Measurements from ENCODE around the gene DMXL1.

DNA sequence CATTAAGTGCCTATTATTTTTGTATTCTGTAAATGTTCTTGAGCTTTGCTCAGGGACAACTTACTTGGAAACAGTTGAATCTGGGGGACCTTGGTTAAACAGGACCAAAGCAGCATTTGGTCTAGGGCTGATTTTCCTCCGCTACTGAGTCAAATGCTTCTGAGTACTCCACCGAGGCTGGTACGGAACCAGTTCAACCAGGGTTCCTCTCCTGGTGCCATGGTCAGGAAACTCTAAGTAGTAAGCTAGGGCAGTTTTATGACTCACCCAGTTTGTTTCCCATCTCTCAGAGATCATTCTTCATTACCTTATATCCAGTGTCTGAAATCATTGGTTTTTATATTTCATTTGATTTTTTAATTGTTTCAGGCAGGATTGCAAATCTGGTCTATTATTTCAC lies 173.0 kb downstream of the DMXL1 start:
- TF ChIP-seq, protein P1, sequence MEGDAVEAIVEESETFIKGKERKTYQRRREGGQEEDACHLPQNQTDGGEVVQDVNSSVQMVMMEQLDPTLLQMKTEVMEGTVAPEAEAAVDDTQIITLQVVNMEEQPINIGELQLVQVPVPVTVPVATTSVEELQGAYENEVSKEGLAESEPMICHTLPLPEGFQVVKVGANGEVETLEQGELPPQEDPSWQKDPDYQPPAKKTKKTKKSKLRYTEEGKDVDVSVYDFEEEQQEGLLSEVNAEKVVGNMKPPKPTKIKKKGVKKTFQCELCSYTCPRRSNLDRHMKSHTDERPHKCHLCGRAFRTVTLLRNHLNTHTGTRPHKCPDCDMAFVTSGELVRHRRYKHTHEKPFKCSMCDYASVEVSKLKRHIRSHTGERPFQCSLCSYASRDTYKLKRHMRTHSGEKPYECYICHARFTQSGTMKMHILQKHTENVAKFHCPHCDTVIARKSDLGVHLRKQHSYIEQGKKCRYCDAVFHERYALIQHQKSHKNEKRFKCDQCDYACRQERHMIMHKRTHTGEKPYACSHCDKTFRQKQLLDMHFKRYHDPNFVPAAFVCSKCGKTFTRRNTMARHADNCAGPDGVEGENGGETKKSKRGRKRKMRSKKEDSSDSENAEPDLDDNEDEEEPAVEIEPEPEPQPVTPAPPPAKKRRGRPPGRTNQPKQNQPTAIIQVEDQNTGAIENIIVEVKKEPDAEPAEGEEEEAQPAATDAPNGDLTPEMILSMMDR (IDR thresholded peaks at IDR 0.05; ENCODE audit: low read depth, low read length) = no peak
- TF ChIP-seq, protein P2, sequence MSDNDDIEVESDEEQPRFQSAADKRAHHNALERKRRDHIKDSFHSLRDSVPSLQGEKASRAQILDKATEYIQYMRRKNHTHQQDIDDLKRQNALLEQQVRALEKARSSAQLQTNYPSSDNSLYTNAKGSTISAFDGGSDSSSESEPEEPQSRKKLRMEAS (IDR thresholded peaks at IDR 0.05; ENCODE audit: low read depth, low read length) = no peak

Measured in NB4 (cell line).